OCI-LY7 (cell line): ENCODE measurements around the gene AOC2. TPM values are rescaled to one million over a fixed set of nuclear protein-coding genes. Genes with fewer than 3 reads are reported as not detected.
"Not testable (repeated sequence)": the region's sequence is repeated elsewhere in the genome, so short reads cannot be mapped to it uniquely, and the experiment has no call there.

ENCODE experiments used
- BruUV-seq: library from RNA; stranded (reverse); fragments of 400-500 nt; replicated peaks from 2 replicates; lab custom pipeline; 2021; lab: Mats Ljungman, UMichigan
- CTCF ChIA-PET: fragments of 300-600 bp; sonication (Branson Sonifier 250); formaldehyde crosslinking; loops from one replicate; lab custom pipeline; 2022; ENCODE audit warnings: antibody characterized with exemption; ENCODE audit not compliant: unreplicated experiment; lab: Charles Lee
- POLR2A ChIA-PET: fragments of 300-600 bp; sonication (Branson Sonifier 250); formaldehyde crosslinking; loops from one replicate; lab custom pipeline; 2022; ENCODE audit warnings: antibody characterized with exemption; lab: Charles Lee
- DNase-seq: peaks from one replicate; pipeline ENCODE4 v3.0.0-alpha.2; 2015; ENCODE audit warnings: low spot score
- H2AFZ ChIP-seq: fragments of 200-600 bp; sonication (generic), shearing (Covaris generic); 2 replicates; pipeline ENCODE4 v1.6.1; 2014; ENCODE audit warnings: mild to moderate bottlenecking, antibody characterized with exemption, low read length, moderate library complexity
- H3K27ac ChIP-seq: fragments of 200-600 bp; sonication (generic); 2 replicates; pipeline ENCODE4 v1.5.1; 2014; ENCODE audit warnings: mixed run types, low read depth, mild to moderate bottlenecking, moderate library complexity, low read length, inconsistent platforms; ENCODE audit not compliant: poor library complexity, severe bottlenecking
- H3K36me3 ChIP-seq: fragments of 200-600 bp; sonication (generic); 2 replicates; pipeline ENCODE4 v1.6.1; 2014; ENCODE audit warnings: mild to moderate bottlenecking, antibody characterized with exemption, low read length, moderate library complexity, mixed read lengths; ENCODE audit not compliant: insufficient read depth
- H3K4me1 ChIP-seq: fragments of 200-600 bp; sonication (generic); 2 replicates; pipeline ENCODE4 v1.5.1; 2014; ENCODE audit warnings: mild to moderate bottlenecking, low read length; ENCODE audit not compliant: insufficient read depth, poor library complexity, severe bottlenecking
- H3K4me2 ChIP-seq: fragments of 200-600 bp; sonication (generic); 2 replicates; pipeline ENCODE4 v1.6.1; 2014; ENCODE audit warnings: mild to moderate bottlenecking, low read length
- H3K4me3 ChIP-seq: fragments of 200-600 bp; sonication (generic); 2 replicates; pipeline ENCODE4 v1.5.1; 2014; ENCODE audit warnings: mild to moderate bottlenecking, low read depth, low read length; ENCODE audit not compliant: poor library complexity, severe bottlenecking
- H3K79me2 ChIP-seq: fragments of 200-600 bp; sonication (generic); 2 replicates; pipeline ENCODE4 v1.6.1; 2016; ENCODE audit warnings: low read depth, mild to moderate bottlenecking, low read length, moderate library complexity, mixed read lengths; ENCODE audit not compliant: insufficient read depth
- H3K9me2 ChIP-seq: fragments of 200-600 bp; sonication (generic); 2 replicates; pipeline ENCODE4 v1.6.1; 2016; ENCODE audit warnings: mild to moderate bottlenecking, low read length, mixed read lengths; ENCODE audit not compliant: insufficient read depth
- H3K9me3 ChIP-seq: fragments of 200-600 bp; sonication (generic); 2 replicates; pipeline ENCODE4 v1.6.1; 2014; ENCODE audit warnings: mild to moderate bottlenecking, mixed run types, low read length, mixed read lengths
- H4K20me1 ChIP-seq: fragments of 200-600 bp; sonication (generic); 2 replicates; pipeline ENCODE4 v1.6.1; 2014; ENCODE audit warnings: mild to moderate bottlenecking, antibody characterized with exemption, low read length, moderate library complexity, mixed read lengths; ENCODE audit not compliant: insufficient read depth
- EZH2phosphoT487 ChIP-seq: fragments of 200-600 bp; sonication (generic); IDR thresholded peaks from 2 replicates; pipeline ENCODE4 v1.6.1; 2018; ENCODE audit warnings: low read depth, borderline replicate concordance, mild to moderate bottlenecking, mixed run types, antibody characterized with exemption, low read length, moderate library complexity, mixed read lengths
- intact Hi-C: fragments of 100-400 bp; cut with micrococcal nuclease; formaldehyde crosslinking; loops from one replicate; pipeline ENCODE4 v1.10.0; 2022; ENCODE audit not compliant: unreplicated experiment
- total RNA-seq, 2 experiments: library from RNA; depleted of rRNA in 1 of 2; stranded (reverse); fragments of >200 nt in 1 of 2; shearing (Covaris generic) in 1 of 2; gene quantifications; 2 replicates each; pipeline ENCODE4 v1.2.3, GENCODE V29; 2014 to 2022
- TF ChIP-seq, protein P1 (sequence below): fragments of 200-600 bp; sonication (generic); conservative IDR thresholded peaks from 2 replicates; pipeline ENCODE4 v1.5.1; 2014; ENCODE audit warnings: mild to moderate bottlenecking, antibody characterized with exemption, low read length, moderate library complexity, mixed read lengths

The AOC2 gene
- total RNA-seq, 2 experiments from 2014 or later = 3.3 to 5.4 TPM

DNA sequence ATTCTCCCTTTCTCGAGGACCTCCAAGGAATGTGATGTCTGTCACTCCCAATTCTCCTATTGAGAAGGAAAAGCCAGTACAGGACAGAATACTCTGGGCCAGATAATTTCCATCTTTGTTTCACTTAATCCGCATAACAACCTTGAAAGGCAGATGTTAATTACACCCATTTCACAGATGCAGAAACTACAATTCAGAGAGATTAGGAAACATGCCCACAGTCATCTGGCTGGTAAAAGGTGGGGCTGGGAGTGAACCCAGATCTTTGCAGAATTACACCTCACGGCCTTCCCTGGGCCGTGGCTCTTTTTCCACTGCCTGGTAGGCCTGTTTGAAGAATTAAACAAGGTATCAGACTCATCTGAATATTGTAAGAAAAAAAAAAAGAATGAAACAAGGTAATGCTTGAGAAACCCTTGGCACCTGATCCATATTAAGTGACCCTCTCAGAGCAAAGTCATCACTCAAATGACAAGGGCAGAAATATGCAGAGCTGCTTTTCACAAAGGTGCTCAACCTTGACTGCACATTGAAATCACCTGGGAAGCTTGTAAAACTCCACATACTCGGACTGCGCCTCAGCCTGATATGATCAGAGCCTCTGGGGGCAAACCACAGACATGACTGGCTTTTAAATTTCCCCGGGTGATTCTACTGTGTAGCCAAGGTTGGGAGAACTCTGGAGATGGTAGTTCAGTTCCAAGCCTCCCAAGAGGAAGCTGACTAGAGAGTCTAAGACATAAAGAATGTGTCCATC, 39.6 kb downstream of the AOC2 start:
- BruUV-seq = no TSS peak
- Histone ChIP-seq H3K36me3 (no peaks in the 10 kb centered on the region), H3K4me1 (no peaks in the 10 kb centered on the region), H4K20me1 (no peaks in the 10 kb centered on the region), H3K4me3 (no peak overlapping the region), H3K79me2 (no peaks in the 10 kb centered on the region), H3K9me2 (no peaks in the 10 kb centered on the region), H2AFZ (no peak overlapping the region), H3K4me2 (no peak overlapping the region), H3K27ac (no peak overlapping the region), H3K9me3 (no peaks in the 10 kb centered on the region)
- no peak for DNase-seq
- TF ChIP-seq EZH2phosphoT487 = no peak
- TF ChIP-seq, protein P1, sequence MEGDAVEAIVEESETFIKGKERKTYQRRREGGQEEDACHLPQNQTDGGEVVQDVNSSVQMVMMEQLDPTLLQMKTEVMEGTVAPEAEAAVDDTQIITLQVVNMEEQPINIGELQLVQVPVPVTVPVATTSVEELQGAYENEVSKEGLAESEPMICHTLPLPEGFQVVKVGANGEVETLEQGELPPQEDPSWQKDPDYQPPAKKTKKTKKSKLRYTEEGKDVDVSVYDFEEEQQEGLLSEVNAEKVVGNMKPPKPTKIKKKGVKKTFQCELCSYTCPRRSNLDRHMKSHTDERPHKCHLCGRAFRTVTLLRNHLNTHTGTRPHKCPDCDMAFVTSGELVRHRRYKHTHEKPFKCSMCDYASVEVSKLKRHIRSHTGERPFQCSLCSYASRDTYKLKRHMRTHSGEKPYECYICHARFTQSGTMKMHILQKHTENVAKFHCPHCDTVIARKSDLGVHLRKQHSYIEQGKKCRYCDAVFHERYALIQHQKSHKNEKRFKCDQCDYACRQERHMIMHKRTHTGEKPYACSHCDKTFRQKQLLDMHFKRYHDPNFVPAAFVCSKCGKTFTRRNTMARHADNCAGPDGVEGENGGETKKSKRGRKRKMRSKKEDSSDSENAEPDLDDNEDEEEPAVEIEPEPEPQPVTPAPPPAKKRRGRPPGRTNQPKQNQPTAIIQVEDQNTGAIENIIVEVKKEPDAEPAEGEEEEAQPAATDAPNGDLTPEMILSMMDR = no peak
- intact Hi-C loops = no loop called here
- POLR2A ChIA-PET = interaction anchor here (1.0 kb wide), 1 partner anchor 85 kb away, joined by 5 read pairs; no protein-coding TSS in a partner anchor
- CTCF ChIA-PET = no interaction called here

DNA sequence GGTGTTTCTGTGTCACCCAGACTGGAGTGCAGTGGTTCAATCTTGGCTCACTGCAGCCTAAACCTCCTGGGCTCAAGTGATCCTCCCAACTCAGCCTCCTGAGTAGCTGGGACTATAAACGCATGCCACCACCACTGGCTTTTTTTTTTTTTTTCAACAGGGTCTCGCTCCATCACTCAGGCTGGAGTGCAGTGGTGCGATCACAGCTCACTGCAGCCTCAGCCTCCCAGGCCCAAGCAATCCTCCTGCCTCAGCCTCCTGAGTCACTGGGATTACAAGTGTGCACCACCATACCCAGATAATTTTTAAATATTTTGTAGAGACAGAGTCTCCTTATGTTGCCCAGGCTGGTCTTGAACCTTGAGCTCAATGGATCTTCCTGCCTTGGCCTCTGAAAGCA, 41.4 kb downstream of the AOC2 start:
- POLR2A ChIA-PET, H3K4me1 ChIP-seq, BruUV-seq, H4K20me1 ChIP-seq, H3K9me2 ChIP-seq, CTCF ChIA-PET, H3K9me3 ChIP-seq, H3K79me2 ChIP-seq, intact Hi-C loops, H3K36me3 ChIP-seq, DNase-seq, H3K27ac ChIP-seq, H2AFZ ChIP-seq, H3K4me2 ChIP-seq, H3K4me3 ChIP-seq: not testable (repeated sequence)

DNA sequence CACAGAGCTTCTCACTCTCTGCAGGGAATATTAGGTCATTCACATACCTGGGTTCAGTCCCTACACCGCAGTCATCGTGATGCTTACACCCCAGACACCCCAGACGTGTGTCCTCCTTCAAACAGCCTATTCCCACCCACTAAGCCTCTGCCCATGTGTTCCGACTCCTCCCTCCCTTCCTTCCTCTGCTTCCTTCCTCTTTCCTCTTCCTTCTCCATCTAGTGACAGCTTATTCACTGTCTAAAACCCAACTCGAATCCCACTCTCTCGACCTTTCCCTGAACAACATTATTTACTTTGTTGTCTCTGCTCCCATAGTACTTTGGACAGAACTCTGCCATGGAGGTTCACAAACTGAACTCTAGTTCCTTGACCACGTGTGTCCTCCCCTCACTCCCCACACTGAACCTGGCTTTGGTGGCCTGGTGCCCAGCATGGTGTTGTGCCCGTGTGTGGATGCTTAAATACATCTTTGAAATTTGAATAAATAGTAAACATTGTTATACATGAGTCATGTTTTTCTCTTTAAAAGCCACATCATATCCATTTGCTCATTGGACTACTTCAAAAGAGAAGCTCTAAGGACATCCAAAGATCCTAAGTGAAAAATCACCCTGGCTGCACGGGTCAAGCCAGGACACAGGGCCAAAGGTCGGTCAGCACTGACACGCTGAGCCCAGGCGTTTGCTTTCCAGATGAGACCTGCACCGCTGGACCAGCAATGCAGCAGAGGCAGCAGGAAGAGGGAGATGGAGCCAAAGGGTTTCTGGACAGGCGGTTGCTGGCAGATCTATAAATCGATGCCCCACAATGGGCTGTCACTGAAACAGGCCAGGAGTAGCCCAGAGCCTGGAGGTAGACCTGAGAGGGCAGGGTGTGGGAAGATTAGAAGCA, 42.1 kb downstream of the AOC2 start:
- no peaks in the 10 kb centered on the region for H4K20me1 ChIP-seq
- no peaks in the 10 kb centered on the region for H3K4me1 ChIP-seq
- no TSS peak for BruUV-seq
- no peaks in the 10 kb centered on the region for H3K36me3 ChIP-seq
- no peak overlapping the region for H3K4me3 ChIP-seq
- POLR2A ChIA-PET = interaction anchor here (0.7 kb wide), 1 partner anchor 41 kb away, joined by 4 read pairs; no protein-coding TSS in a partner anchor
- no peak overlapping the region for H3K27ac ChIP-seq
- H3K4me2 ChIP-seq = no peak overlapping the region
- no peak overlapping the region for H2AFZ ChIP-seq
- CTCF ChIA-PET = no interaction called here
- DNase-seq = no peak
- H3K9me2 ChIP-seq = no peaks in the 10 kb centered on the region
- no peaks in the 10 kb centered on the region for H3K79me2 ChIP-seq
- intact Hi-C loops = no loop called here
- TF ChIP-seq, protein P1 = no peak
- TF ChIP-seq EZH2phosphoT487 = no peak
- no peaks in the 10 kb centered on the region for H3K9me3 ChIP-seq
